SK-N-SH treated with all-trans-retinoic acid at 6 μM for 48 hours (cell line): ENCODE measurements around the gene POU2AF3.
A peak's percentile ranks its signal among the peaks of the same experiment; 100 is the strongest.

Experiments used
- ATAC-seq: fragments of 200-7000 bp; cut with Tn5 transposase; 3 replicates; pipeline ENCODE4 v1.9.1; 2020; ENCODE audit warnings: mild to moderate bottlenecking, moderate library complexity
- BACH2 ChIP-seq: fragments of 250-450 bp; sonication (Bioruptor Pico); IDR thresholded peaks from 2 replicates; pipeline ENCODE4 v1.9.0; 2021; ENCODE audit warnings: mild to moderate bottlenecking, borderline replicate concordance
- CREB5 ChIP-seq: fragments of 250-450 bp; sonication (Bioruptor Pico); IDR thresholded peaks from 2 replicates; pipeline ENCODE4 v1.5.1; 2020; ENCODE audit warnings: low read depth, mild to moderate bottlenecking, moderate library complexity
- CSDC2 ChIP-seq: fragments of 250-450 bp; sonication (Bioruptor Pico); IDR thresholded peaks from 2 replicates; pipeline ENCODE4 v1.5.0; 2020; ENCODE audit warnings: mild to moderate bottlenecking, moderate library complexity
- CSRNP3 ChIP-seq: fragments of 250-450 bp; sonication (Bioruptor Pico); IDR thresholded peaks from 2 replicates; pipeline ENCODE4 v1.5.1; 2021; ENCODE audit warnings: mild to moderate bottlenecking, moderate library complexity
- ESRRG ChIP-seq: fragments of 250-450 bp; sonication (Bioruptor Pico); IDR thresholded peaks from 2 replicates; pipeline ENCODE4 v1.6.1; 2021; ENCODE audit warnings: mild to moderate bottlenecking
- GLIS3 ChIP-seq: fragments of 250-450 bp; sonication (Bioruptor Pico); IDR thresholded peaks from 2 replicates; pipeline ENCODE4 v1.5.0; 2020; ENCODE audit warnings: mild to moderate bottlenecking, moderate library complexity
- ISL1 ChIP-seq: fragments of 250-450 bp; sonication (Bioruptor Pico); IDR thresholded peaks from 2 replicates; pipeline ENCODE4 v2.1.2; 2022; ENCODE audit warnings: mild to moderate bottlenecking, moderate library complexity
- OSR1 ChIP-seq: fragments of 250-450 bp; sonication (Bioruptor Pico); IDR thresholded peaks from 2 replicates; pipeline ENCODE4 v1.8.0; 2022; ENCODE audit warnings: moderate library complexity, mild to moderate bottlenecking, inconsistent platforms
- PPARA ChIP-seq: fragments of 250-450 bp; sonication (Bioruptor Pico); IDR thresholded peaks from 2 replicates; pipeline ENCODE4 v1.5.0; 2020; ENCODE audit warnings: mild to moderate bottlenecking, borderline replicate concordance
- RARB ChIP-seq: fragments of 250-450 bp; sonication (Bioruptor Pico); IDR thresholded peaks from 2 replicates; pipeline ENCODE4 v1.8.0; 2021; ENCODE audit warnings: mild to moderate bottlenecking, moderate library complexity
- SNAI2 ChIP-seq: fragments of 250-450 bp; sonication (Bioruptor Pico); IDR thresholded peaks from 2 replicates; pipeline ENCODE4 v1.5.0; 2020; ENCODE audit warnings: mild to moderate bottlenecking, moderate library complexity
- TCF4 ChIP-seq: fragments of 250-450 bp; sonication (Bioruptor Pico); IDR thresholded peaks from 2 replicates; pipeline ENCODE4 v1.8.0; 2021; ENCODE audit warnings: mild to moderate bottlenecking, moderate library complexity, borderline replicate concordance
- TOX ChIP-seq: fragments of 250-450 bp; sonication (Bioruptor Pico); IDR thresholded peaks from 2 replicates; pipeline ENCODE4 v1.8.0; 2021; ENCODE audit warnings: mild to moderate bottlenecking, moderate library complexity, borderline replicate concordance
- TSHZ2 ChIP-seq: fragments of 250-450 bp; sonication (Bioruptor Pico); IDR thresholded peaks from 2 replicates; pipeline ENCODE4 v1.5.0; 2020; ENCODE audit warnings: mild to moderate bottlenecking, moderate library complexity
- ZFP30 ChIP-seq: fragments of 450-650 bp; formaldehyde crosslinking; IDR thresholded peaks from 2 replicates; pipeline ENCODE4 v1.5.0; 2022; ENCODE audit warnings: mild to moderate bottlenecking, moderate library complexity
- ZNF565 ChIP-seq: fragments of 450-650 bp; formaldehyde crosslinking; conservative IDR thresholded peaks from 2 replicates; pipeline ENCODE4 v1.5.0; 2020; ENCODE audit warnings: low read depth, mild to moderate bottlenecking, moderate library complexity
- ZNF70 ChIP-seq: fragments of 450-650 bp; formaldehyde crosslinking; IDR thresholded peaks from 2 replicates; pipeline ENCODE4 v1.5.0; 2020; ENCODE audit warnings: mild to moderate bottlenecking, moderate library complexity
- ZNF8 ChIP-seq: fragments of 450-650 bp; formaldehyde crosslinking; IDR thresholded peaks from 2 replicates; pipeline ENCODE4 v1.5.0; 2020; ENCODE audit warnings: mild to moderate bottlenecking, moderate library complexity

The POU2AF3 gene

GRCh38 chr11:111297696-111298095, 650 bp upstream of the POU2AF3 start (continued):
- TF ChIP-seq TSHZ2 (CRISPR knock-in tag): no peak

GRCh38 chr11:111299101-111300026, 1.0 kb downstream of the POU2AF3 start:
- TF ChIP-seq SNAI2 (CRISPR knock-in tag) (no peak), TCF4 (no peak), CSRNP3 (peak; percentile 19; the same call in 1 of the 2 replicates), ZNF70 (CRISPR knock-in tag) (no peak), GLIS3 (0 out of 2 replicates have a peak, but pooled peaks have one; percentile 18), ZFP30 (no peak)
- TF ChIP-seq, all 23 proteins: peak for 2
- ATAC-seq: peak; percentile 94

GRCh38 chr11:111300569-111300968, 2.2 kb downstream of the POU2AF3 start:
- no peak for TF ChIP-seq ZNF565
- no peak for TF ChIP-seq ZNF8
- TF ChIP-seq CSRNP3: no peak
- TF ChIP-seq TOX (CRISPR knock-in tag): no peak
- no peak for TF ChIP-seq SNAI2 (CRISPR knock-in tag)
- TF ChIP-seq OSR1 (CRISPR knock-in tag): no peak
- no peak for TF ChIP-seq CSDC2 (CRISPR knock-in tag)
- no peak for TF ChIP-seq ZNF70 (CRISPR knock-in tag)
- TF ChIP-seq TSHZ2 (CRISPR knock-in tag): no peak
- no peak for TF ChIP-seq CREB5 (CRISPR knock-in tag)
- TF ChIP-seq BACH2 (CRISPR knock-in tag): no peak
- no peak for TF ChIP-seq PPARA
- no peak for TF ChIP-seq ESRRG (CRISPR knock-in tag)
- no peak for TF ChIP-seq RARB (CRISPR knock-in tag)
- no peak for TF ChIP-seq ZFP30
- TF ChIP-seq GLIS3: no peak
- TF ChIP-seq ISL1 (CRISPR knock-in tag): no peak
- no peak for ATAC-seq
